Measurements from ENCODE around the gene LRFN2.

DNA sequence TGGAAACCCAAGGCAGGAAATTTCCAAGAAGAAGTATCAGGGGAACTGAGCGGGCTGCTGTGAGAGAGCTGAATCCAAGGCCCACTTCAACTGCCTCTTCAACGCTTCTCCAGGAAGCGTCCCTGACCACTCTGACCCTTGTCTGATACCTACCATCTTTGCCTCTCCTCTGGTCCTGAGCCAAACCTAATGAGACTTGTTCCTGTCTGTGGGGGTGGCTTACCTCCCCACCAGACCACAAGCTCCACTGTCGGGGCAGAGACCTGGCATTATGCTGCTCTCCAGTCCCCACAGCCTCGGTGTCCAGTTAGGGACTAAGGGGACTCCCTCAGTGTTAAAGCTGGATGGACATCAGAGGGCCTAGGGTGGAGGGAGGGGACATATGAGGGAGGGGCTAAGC lies 49.7 kb downstream of the LRFN2 start:
- TF ChIP-seq POLR2A (IDR thresholded peaks at IDR 0.05; ENCODE audit: low read depth, low read length) (no peak), SPI1 (IDR thresholded peaks at IDR 0.05; ENCODE audit: low read depth, low read length) (no peak), POLR2AphosphoS5 (IDR thresholded peaks at IDR 0.05; ENCODE audit: low read depth, low read length) (no peak), PAX5 (IDR thresholded peaks at IDR 0.05; ENCODE audit: insufficient read depth, low read length, severe bottlenecking) (no peak), TAF1 (IDR thresholded peaks at IDR 0.05; ENCODE audit: low read depth, low read length) (no peak)

All from GM12891 (cell line).